ENCODE data around the gene NIPA2. TPM values are rescaled to one million over a fixed set of nuclear protein-coding genes. Genes with fewer than 3 reads are reported as not detected.

The NIPA2 gene
- total and polyA plus RNA-seq, 2 of the 8 experiments (the other 6 are each of a cell fraction or from before 2014, with no cell fraction given): 38.5 to 81.7 TPM

DNA sequence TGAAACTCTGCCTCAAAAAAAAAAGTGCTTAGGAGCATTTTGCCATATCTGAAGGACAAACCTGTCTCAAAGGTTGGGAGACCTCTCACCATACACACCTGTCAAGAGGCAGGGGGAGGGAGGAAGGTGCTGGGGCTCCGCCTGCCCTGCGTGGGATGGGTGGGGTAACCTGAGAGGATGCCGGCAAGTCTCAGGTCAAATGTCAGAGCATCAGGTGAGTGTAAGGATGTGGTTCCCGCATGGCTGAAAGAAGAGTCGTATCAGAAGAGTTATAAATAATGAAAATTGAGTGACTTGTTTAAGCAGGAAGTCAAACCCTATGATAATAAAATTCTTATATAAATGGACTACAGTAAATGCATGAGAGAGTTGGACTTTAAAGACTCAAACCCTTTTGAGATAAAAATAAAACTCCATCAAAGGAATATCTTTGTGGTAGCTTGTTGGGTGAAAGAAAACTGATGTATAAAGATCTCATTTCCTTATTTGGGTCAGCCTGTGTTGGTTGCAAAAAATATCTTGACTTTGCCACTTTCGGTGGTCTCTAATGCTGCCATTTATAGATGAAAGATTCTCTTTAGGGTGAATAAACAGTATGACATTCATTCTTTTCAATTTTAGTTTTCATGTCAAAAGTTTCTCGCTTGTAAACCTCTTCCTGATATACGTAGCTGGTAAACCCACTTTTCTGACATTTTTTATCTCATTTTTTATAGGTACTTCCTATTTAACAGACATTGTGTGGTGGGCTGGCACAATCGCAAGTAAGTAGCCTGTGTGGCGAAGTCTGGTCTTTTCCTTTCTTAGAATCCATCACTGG is 28.2 kb upstream of the NIPA2 start:
- H2AK5ac ChIP-seq (ENCODE audit: low read depth, low read length): no peak overlapping the region
- TF ChIP-seq RAD21 (IDR thresholded peaks at IDR 0.05 in 1 of 2, conservative IDR thresholded peaks at IDR 0.05 in 1 of 2; ENCODE audit: low read depth in 2 of 2, low read length in 2 of 2) (no peak), CHD2 (IDR thresholded peaks at IDR 0.05; ENCODE audit: low read length) (no peak), RBBP5 (IDR thresholded peaks at IDR 0.05; ENCODE audit: borderline replicate concordance, low read depth, low read length) (no peak), KDM4A (IDR thresholded peaks at IDR 0.05; ENCODE audit: low read depth, low read length, severe bottlenecking) (no peak), JUND (IDR thresholded peaks at IDR 0.05; ENCODE audit: low read length) (no peak), JUN (IDR thresholded peaks at IDR 0.05; ENCODE audit: low read depth, low read length) (no peak), HDAC2 (IDR thresholded peaks at IDR 0.05; ENCODE audit: borderline replicate concordance in 1 of 2, low read depth in 2 of 2, low read length in 2 of 2) (no peak), CREB1 (IDR thresholded peaks at IDR 0.05) (no peak)
- TF ChIP-seq, protein P1, sequence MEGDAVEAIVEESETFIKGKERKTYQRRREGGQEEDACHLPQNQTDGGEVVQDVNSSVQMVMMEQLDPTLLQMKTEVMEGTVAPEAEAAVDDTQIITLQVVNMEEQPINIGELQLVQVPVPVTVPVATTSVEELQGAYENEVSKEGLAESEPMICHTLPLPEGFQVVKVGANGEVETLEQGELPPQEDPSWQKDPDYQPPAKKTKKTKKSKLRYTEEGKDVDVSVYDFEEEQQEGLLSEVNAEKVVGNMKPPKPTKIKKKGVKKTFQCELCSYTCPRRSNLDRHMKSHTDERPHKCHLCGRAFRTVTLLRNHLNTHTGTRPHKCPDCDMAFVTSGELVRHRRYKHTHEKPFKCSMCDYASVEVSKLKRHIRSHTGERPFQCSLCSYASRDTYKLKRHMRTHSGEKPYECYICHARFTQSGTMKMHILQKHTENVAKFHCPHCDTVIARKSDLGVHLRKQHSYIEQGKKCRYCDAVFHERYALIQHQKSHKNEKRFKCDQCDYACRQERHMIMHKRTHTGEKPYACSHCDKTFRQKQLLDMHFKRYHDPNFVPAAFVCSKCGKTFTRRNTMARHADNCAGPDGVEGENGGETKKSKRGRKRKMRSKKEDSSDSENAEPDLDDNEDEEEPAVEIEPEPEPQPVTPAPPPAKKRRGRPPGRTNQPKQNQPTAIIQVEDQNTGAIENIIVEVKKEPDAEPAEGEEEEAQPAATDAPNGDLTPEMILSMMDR (IDR thresholded peaks at IDR 0.05; ENCODE audit: control extremely low read depth in 1 of 3, insufficient read depth in 1 of 3, low read depth in 1 of 3, low read length in 3 of 3): no peak

More for the DNA sequence above, 28.2 kb upstream of the NIPA2 start:
- H3K18ac ChIP-seq (ENCODE audit: extremely low read depth, low read length): no peak overlapping the region
- H4K91ac ChIP-seq (replicated peaks; ENCODE audit: insufficient read length, low read length): no peak overlapping the region
- CTCF ChIA-PET (ENCODE audit: partially characterized antibody): interaction anchor here (1.1 to 1.8 kb wide), 3 partner anchors 17 to 92 kb away, joined by 3 to 5 read pairs (median 4); no protein-coding TSS in a partner anchor
- no peak overlapping the region for H2BK20ac ChIP-seq (ENCODE audit: low read length)
- no peak overlapping the region for H3K9ac ChIP-seq (replicated peaks in 1 of 4; ENCODE audit: extremely low read depth in 1 of 4, low read depth in 3 of 4, low read length in 3 of 4)
- H3K23ac ChIP-seq (ENCODE audit: insufficient read length): no peak overlapping the region
- no peak for FAIRE-seq
- no peak overlapping the region for H3K4ac ChIP-seq (replicated peaks; ENCODE audit: insufficient read length, low read depth, low read length)
- WGBS, 2 experiments (ENCODE audit: extremely low coverage in 1 of 2, insufficient coverage in 1 of 2, insufficient read length in 1 of 2, insufficient replicate concordance in 2 of 2, low coverage in 1 of 2, low lambda C conversion rate in 2 of 2, missing lambda C conversion rate in 1 of 2): 94% methylated on average over 10 of the region's 10 CpGs; no CpG with 5 or more reads in 1 of the 2 experiments
- no peak overlapping the region for H3K56ac ChIP-seq (replicated peaks; ENCODE audit: insufficient read length, low read depth, low read length)
- no peak for DNase-seq (ENCODE audit: low read depth in 1 of 2, low spot score in 2 of 2)
- H2BK5ac ChIP-seq (ENCODE audit: low read depth, low read length): no peak overlapping the region
- H3K27me3 ChIP-seq (replicated peaks in 1 of 4; ENCODE audit: control insufficient read depth in 3 of 4, extremely low read depth in 1 of 4, insufficient read depth in 3 of 4, low read length in 3 of 4): no peaks in the 10 kb centered on the region
- no peak overlapping the region for H3K4me3 ChIP-seq (ENCODE audit: extremely low read depth in 1 of 4, insufficient read depth in 2 of 4, low read depth in 3 of 4, low read length in 4 of 4)
- no peak overlapping the region for H2AFZ ChIP-seq (ENCODE audit: low read length)
- H2BK12ac ChIP-seq (ENCODE audit: low read depth, low read length): no peak overlapping the region
- H3K36me3 ChIP-seq (ENCODE audit: control insufficient read depth in 2 of 4, insufficient read depth in 4 of 4, low read length in 3 of 4): no peaks in the 10 kb centered on the region; a peak in 1 of 8 replicates
- H4K5ac ChIP-seq (ENCODE audit: insufficient read length, low read depth, low read length): no peak overlapping the region
- H4K8ac ChIP-seq (ENCODE audit: extremely low read depth, insufficient read depth, low read length): no peak overlapping the region
- H3K14ac ChIP-seq (ENCODE audit: insufficient read length): no peak overlapping the region
- H3K9me3 ChIP-seq (ENCODE audit: insufficient read depth in 2 of 2, low read depth in 1 of 2, low read length in 1 of 2): no peaks in the 10 kb centered on the region
- no peak overlapping the region for H3K27ac ChIP-seq (ENCODE audit: low read depth, low read length)
- POLR2A ChIA-PET (ENCODE audit: partially characterized antibody): interaction anchor here (1.6 kb wide), 1 partner anchor 27 kb away, joined by 4 read pairs; no protein-coding TSS in a partner anchor
- no peak overlapping the region for H3K4me2 ChIP-seq (ENCODE audit: insufficient read depth in 1 of 2, low read depth in 2 of 2, low read length in 2 of 2)
- H2BK15ac ChIP-seq (ENCODE audit: low read length): no peak overlapping the region
- no peaks in the 10 kb centered on the region for H3K23me2 ChIP-seq (ENCODE audit: low read depth, low read length)
- H3K79me2 ChIP-seq (ENCODE audit: control insufficient read depth in 1 of 2, insufficient read depth in 2 of 2, low read length in 2 of 2): peaks cover 0 to 7% of the 10 kb centered on the region in 2 experiments; a peak in 1 of 4 replicates
- H4K20me1 ChIP-seq (replicated peaks in 1 of 2; ENCODE audit: control insufficient read depth in 1 of 2, insufficient read depth in 2 of 2, low read length in 2 of 2): peaks cover 0 to 2% of the 10 kb centered on the region in 2 experiments
- no peaks in the 10 kb centered on the region for H3K4me1 ChIP-seq (replicated peaks in 1 of 4; ENCODE audit: control insufficient read depth in 3 of 4, insufficient read depth in 4 of 4, low read length in 3 of 4)
- H2BK120ac ChIP-seq (replicated peaks; ENCODE audit: low read depth, low read length): no peak overlapping the region
- H3K79me1 ChIP-seq (ENCODE audit: low read depth, low read length): peaks cover 3% of the 10 kb centered on the region; the same call in 1 of the 2 replicates

All from H1 (cell line).